GM12878 (cell line): ENCODE measurements around the gene ASMTL. TPM values are rescaled to one million over a fixed set of nuclear protein-coding genes. Genes with fewer than 3 reads are reported as not detected.

Source experiments
- ATAC-seq: fragments of 200-7000 bp; cut with Tn5 transposase; 3 replicates; pipeline ENCODE4 v1.9.1; 2020; ENCODE audit warnings: mild to moderate bottlenecking, moderate library complexity
- BruUV-seq: library from RNA; stranded (reverse); fragments of 400-500 nt; replicated peaks from 2 replicates; lab custom pipeline; 2021; lab: Mats Ljungman, UMichigan
- CTCF ChIA-PET: fragments of 300-600 bp; sonication (Branson Sonifier 250); formaldehyde crosslinking; extraction: SDS; loops from one replicate; lab custom pipeline; 2021; ENCODE audit warnings: inconsistent platforms; lab: Yijun Ruan, JAX
- POLR2A ChIA-PET: fragments of 350-600 bp; formaldehyde crosslinking; extraction: SDS; loops from one replicate; lab custom pipeline; 2021; ENCODE audit warnings: inconsistent platforms; lab: Charles Lee
- RAD21 ChIA-PET: fragments of 300-600 bp; sonication (Branson Sonifier 250); formaldehyde crosslinking; loops from one replicate; lab custom pipeline; 2023; ENCODE audit warnings: antibody characterized with exemption; ENCODE audit not compliant: unreplicated experiment; lab: Charles Lee
- SMC1A ChIA-PET: fragments of 300-600 bp; sonication (Branson Sonifier 250); formaldehyde crosslinking; loops from one replicate; lab custom pipeline; 2023; ENCODE audit not compliant: unreplicated experiment, uncharacterized antibody; lab: Charles Lee
- DNase-seq: peaks from one replicate; pipeline ENCODE4 v3.0.0-alpha.2; 2011; ENCODE audit warnings: low read depth, low spot score
- FAIRE-seq: peaks from 3 replicates; lab custom pipeline; 2011; peaks lifted over from hg19 to GRCh38; lab: Jason Lieb, UNC
- H2AFZ ChIP-seq: 2 replicates; pipeline ENCODE4 v1.6.0; 2011; ENCODE audit warnings: low read depth, low read length, control low read depth; ENCODE audit not compliant: control insufficient read depth
- H3K27ac ChIP-seq: 2 replicates; pipeline ENCODE4 v1.5.1; 2011; ENCODE audit warnings: control low read depth; ENCODE audit not compliant: control insufficient read depth, insufficient read depth
- H3K27me3 ChIP-seq, 2 experiments: replicated peaks in 1 of 2; 2 replicates each; pipeline versions ENCODE4 v1.6.0 to v1.6.1; 2011; ENCODE audit warnings: low read length in 1 of 2; ENCODE audit not compliant: control insufficient read depth in 2 of 2, insufficient read depth in 2 of 2
- H3K36me3 ChIP-seq, 2 experiments: 2 replicates each; pipeline ENCODE4 v1.5.1; 2011; ENCODE audit warnings: low read length in 1 of 2; ENCODE audit not compliant: control insufficient read depth in 2 of 2, insufficient read depth in 2 of 2
- H3K4me1 ChIP-seq: 2 replicates; pipeline ENCODE4 v1.6.1; 2011; ENCODE audit warnings: mild to moderate bottlenecking, low read length, moderate library complexity, mixed read lengths; ENCODE audit not compliant: control insufficient read depth, insufficient read depth
- H3K4me2 ChIP-seq: 2 replicates; pipeline ENCODE4 v1.6.0; 2011; ENCODE audit warnings: control low read depth; ENCODE audit not compliant: control insufficient read depth, insufficient read depth
- H3K4me3 ChIP-seq: fragments of 200-600 bp; sonication (generic); 2 replicates; pipeline ENCODE4 v1.5.1; 2016
- H3K79me2 ChIP-seq: 2 replicates; pipeline ENCODE4 v1.6.0; 2011; ENCODE audit warnings: low read length; ENCODE audit not compliant: control insufficient read depth, insufficient read depth
- H3K9ac ChIP-seq: 2 replicates; pipeline ENCODE4 v1.8.0; 2011; ENCODE audit warnings: low read length, control low read depth, mixed read lengths; ENCODE audit not compliant: control insufficient read depth, insufficient read depth
- H3K9me3 ChIP-seq: replicated peaks from 3 replicates; pipeline ENCODE4 v1.5.1; 2011; ENCODE audit warnings: mild to moderate bottlenecking, low read length; ENCODE audit not compliant: control insufficient read depth, insufficient read depth
- H4K20me1 ChIP-seq: 2 replicates; pipeline ENCODE4 v1.6.0; 2011; ENCODE audit not compliant: control insufficient read depth, insufficient read depth
- CHD2 ChIP-seq: IDR thresholded peaks from 2 replicates; pipeline ENCODE4 v1.6.1; 2011; ENCODE audit warnings: low read depth, low read length, improper control_type of control experiment, borderline replicate concordance
- POLR2A ChIP-seq: IDR thresholded peaks from 2 replicates; pipeline ENCODE4 v1.6.1; 2011; ENCODE audit warnings: low read depth, mild to moderate bottlenecking, low read length
- POU2F2 ChIP-seq: IDR thresholded peaks from 3 replicates; pipeline ENCODE4 v1.6.1; 2011; ENCODE audit warnings: low read depth, mild to moderate bottlenecking, low read length, borderline replicate concordance
- ZSCAN29 ChIP-seq: fragments of 450-650 bp; IDR thresholded peaks from 2 replicates; pipeline ENCODE4 v1.6.1; 2017; ENCODE audit warnings: mild to moderate bottlenecking, moderate library complexity
- WGBS: methylation state at CpG from one replicate; pipeline ENCODE4 v1.1.6; 2016; ENCODE audit warnings: low lambda C conversion rate; ENCODE audit not compliant: insufficient replicate concordance, insufficient coverage; ENCODE audit errors: missing lambda C conversion rate; 5-methylcytosine and 5-hydroxymethylcytosine counted together
- in situ Hi-C: fragments of 300-500 bp; cut with MboI; formaldehyde crosslinking; loops from 9 replicates; pipeline ENCODE4 v1.14.3; 2018; ENCODE audit warnings: mixed read lengths
- intact Hi-C: fragments of 100-400 bp; cut with micrococcal nuclease; formaldehyde crosslinking; loops from one replicate; pipeline ENCODE4 v1.14.2; 2022; ENCODE audit not compliant: unreplicated experiment
- polyA plus RNA-seq, 11 experiments: library from polyadenylated mRNA; depleted of rRNA in 4 of 11; unstranded in 6 of 11; stranded (reverse) in 5 of 11; fragments of >200 nt; fragmentation: Nextera tagmentation in 4 of 11; fragmentation: Illumina TruSeq in 1 of 11; extraction: Ambion mirVana in 4 of 11; extraction: Trizol in 1 of 11; gene quantifications; 1 replicate in 1 of 11; 2 replicates in 10 of 11; pipeline versions ENCODE4 v1.2.1 to v1.2.3, GENCODE V29; 2011 to 2016; ENCODE audit warnings: inconsistent platforms in 2 of 11, missing spikeins in 2 of 11, low read depth in 1 of 11
- total RNA-seq, 4 experiments: library from RNA; depleted of rRNA in 3 of 4; stranded (reverse); fragments of >200 nt in 3 of 4; fragmentation: Illumina TruSeq in 1 of 4; extraction: Trizol in 1 of 4; gene quantifications; 2 replicates each; pipeline versions ENCODE4 v1.2.1 to v1.2.3, GENCODE V29; 2013 to 2021
- TF ChIP-seq, protein P1 (sequence below): fragments of 450-650 bp; IDR thresholded peaks from 2 replicates; pipeline ENCODE4 v1.6.1; 2017; ENCODE audit warnings: mild to moderate bottlenecking

ASMTL gene
- total and polyA plus RNA-seq, 10 of the 15 experiments (the other 5 are each of a cell fraction or from before 2014, with no cell fraction given), result 1.6 to 51.9 (median 32.1) TPM

DNA sequence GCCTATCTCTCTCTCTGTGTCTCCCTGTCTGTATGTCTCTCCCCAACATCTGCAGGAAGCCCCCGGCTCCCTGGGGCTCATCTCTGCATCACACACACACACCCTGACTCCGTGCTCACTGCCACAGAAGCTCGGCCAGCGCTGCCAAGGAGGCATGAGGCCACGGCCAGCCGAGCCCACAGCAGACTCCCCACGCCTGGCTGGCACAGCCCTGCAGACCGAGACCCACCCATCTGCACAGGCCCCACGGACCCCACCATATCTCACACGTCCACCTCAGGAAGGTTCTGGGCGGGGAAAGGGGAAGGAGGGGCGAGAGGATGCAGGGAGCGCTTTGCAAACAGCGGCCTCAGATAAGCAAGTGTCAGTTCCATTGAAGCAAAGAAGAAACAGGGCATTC is 32.3 kb downstream of the ASMTL start:
- Histone ChIP-seq H3K9ac (no peak overlapping the region), H3K27me3 (no peaks in the 10 kb centered on the region), H3K79me2 (no peaks in the 10 kb centered on the region), H2AFZ (no peak overlapping the region), H4K20me1 (no peaks in the 10 kb centered on the region), H3K27ac (no peak overlapping the region), H3K4me1 (no peaks in the 10 kb centered on the region), H3K36me3 (peaks cover 32 to 38% of the 10 kb centered on the region in 2 experiments), H3K4me2 (no peak overlapping the region), H3K9me3 (peaks cover 24% of the 10 kb centered on the region), H3K4me3 (no peak overlapping the region)
- POLR2A ChIA-PET, result no interaction called here
- ATAC-seq (peak; percentile 5; the same call in 1 of the 3 replicates), FAIRE-seq (no peak), DNase-seq (no peak)
- BruUV-seq, result no TSS peak
- SMC1A ChIA-PET, result no interaction called here
- RAD21 ChIA-PET, result no interaction called here
- intact Hi-C loops (no loop called here), in situ Hi-C loops (no loop called here)
- CTCF ChIA-PET, result no interaction called here
- WGBS, result 89% methylated on average over 14 of the region's 14 CpGs
- TF ChIP-seq POU2F2, result 0 out of 3 replicates have a peak, but pooled peaks have one; percentile 10
- no peak for TF ChIP-seq CHD2
- TF ChIP-seq ZSCAN29, result no peak
- TF ChIP-seq, protein P1, sequence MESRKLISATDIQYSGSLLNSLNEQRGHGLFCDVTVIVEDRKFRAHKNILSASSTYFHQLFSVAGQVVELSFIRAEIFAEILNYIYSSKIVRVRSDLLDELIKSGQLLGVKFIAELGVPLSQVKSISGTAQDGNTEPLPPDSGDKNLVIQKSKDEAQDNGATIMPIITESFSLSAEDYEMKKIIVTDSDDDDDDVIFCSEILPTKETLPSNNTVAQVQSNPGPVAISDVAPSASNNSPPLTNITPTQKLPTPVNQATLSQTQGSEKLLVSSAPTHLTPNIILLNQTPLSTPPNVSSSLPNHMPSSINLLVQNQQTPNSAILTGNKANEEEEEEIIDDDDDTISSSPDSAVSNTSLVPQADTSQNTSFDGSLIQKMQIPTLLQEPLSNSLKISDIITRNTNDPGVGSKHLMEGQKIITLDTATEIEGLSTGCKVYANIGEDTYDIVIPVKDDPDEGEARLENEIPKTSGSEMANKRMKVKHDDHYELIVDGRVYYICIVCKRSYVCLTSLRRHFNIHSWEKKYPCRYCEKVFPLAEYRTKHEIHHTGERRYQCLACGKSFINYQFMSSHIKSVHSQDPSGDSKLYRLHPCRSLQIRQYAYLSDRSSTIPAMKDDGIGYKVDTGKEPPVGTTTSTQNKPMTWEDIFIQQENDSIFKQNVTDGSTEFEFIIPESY, result no peak
- TF ChIP-seq POLR2A, result peak; percentile 70
- TF ChIP-seq, all 136 proteins: peak for 2
